MM.1S (cell line): ENCODE results near the gene PTGER3.

Experiments used
- EZH2 ChIP-seq: fragments of 300-600 bp; sonication (generic); optimal IDR thresholded peaks from 2 replicates; pipeline ENCODE3; 2017; ENCODE audit warnings: low read depth, mild to moderate bottlenecking, antibody characterized with exemption, low read length, mixed read lengths
- TF ChIP-seq, protein P1 (sequence below): fragments of 300-600 bp; sonication (generic); IDR thresholded peaks from 2 replicates; pipeline ENCODE4 v1.5.1; 2016; ENCODE audit warnings: antibody characterized with exemption, low read length, mixed read lengths

- TF ChIP-seq, protein P1, sequence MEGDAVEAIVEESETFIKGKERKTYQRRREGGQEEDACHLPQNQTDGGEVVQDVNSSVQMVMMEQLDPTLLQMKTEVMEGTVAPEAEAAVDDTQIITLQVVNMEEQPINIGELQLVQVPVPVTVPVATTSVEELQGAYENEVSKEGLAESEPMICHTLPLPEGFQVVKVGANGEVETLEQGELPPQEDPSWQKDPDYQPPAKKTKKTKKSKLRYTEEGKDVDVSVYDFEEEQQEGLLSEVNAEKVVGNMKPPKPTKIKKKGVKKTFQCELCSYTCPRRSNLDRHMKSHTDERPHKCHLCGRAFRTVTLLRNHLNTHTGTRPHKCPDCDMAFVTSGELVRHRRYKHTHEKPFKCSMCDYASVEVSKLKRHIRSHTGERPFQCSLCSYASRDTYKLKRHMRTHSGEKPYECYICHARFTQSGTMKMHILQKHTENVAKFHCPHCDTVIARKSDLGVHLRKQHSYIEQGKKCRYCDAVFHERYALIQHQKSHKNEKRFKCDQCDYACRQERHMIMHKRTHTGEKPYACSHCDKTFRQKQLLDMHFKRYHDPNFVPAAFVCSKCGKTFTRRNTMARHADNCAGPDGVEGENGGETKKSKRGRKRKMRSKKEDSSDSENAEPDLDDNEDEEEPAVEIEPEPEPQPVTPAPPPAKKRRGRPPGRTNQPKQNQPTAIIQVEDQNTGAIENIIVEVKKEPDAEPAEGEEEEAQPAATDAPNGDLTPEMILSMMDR: no peak
- TF ChIP-seq EZH2: no peak
Observed at GRCh38 chr1:71001624-71002023, 46.0 kb downstream of the PTGER3 start.
